ENCODE results near the gene ADORA1.

ADORA1 gene

DNA sequence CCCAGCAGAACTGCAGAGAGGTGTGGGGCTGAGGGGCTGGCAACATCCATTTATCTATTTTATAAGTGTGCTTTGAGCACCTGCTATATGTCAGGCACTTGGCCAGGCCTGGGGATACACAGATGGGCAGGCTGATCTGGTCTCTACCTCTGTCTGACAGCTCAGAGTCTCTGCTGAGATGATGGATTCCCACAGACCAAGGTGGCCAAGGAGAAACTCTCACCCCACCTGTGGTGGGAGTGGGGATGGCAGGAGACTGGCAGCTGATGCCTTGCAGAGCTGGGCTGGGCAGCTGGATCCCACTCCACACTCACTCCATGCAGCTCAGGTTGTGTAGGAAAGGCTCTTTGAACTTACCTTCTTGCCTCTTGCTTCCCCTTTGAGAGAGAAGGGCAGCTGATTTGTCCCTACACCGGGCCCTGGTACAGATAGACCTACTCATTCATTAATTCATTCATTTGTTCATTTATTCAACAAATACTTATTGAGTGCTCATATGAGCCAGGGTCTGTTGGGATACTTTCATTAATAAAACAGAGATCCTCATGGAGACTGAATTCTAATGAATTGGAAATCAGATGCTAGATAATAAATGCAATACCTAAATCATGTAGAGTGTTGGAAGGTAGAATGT, 9.0 kb downstream of the ADORA1 start:
- peaks cover 9% of the 10 kb centered on the region for H3K27me3 Mint-ChIP-seq (ENCODE audit: low read depth)
- H3K4me1 Mint-ChIP-seq (ENCODE audit: low read depth), result peaks cover 4% of the 10 kb centered on the region
- no peak for DNase-seq (ENCODE audit: low spot score)
- no peaks in the 10 kb centered on the region for H3K36me3 Mint-ChIP-seq (ENCODE audit: low read depth)
- H3K9me3 Mint-ChIP-seq, result no peaks in the 10 kb centered on the region
- no peak overlapping the region for H3K4me3 Mint-ChIP-seq
- no peak overlapping the region for H3K27ac Mint-ChIP-seq

DNA sequence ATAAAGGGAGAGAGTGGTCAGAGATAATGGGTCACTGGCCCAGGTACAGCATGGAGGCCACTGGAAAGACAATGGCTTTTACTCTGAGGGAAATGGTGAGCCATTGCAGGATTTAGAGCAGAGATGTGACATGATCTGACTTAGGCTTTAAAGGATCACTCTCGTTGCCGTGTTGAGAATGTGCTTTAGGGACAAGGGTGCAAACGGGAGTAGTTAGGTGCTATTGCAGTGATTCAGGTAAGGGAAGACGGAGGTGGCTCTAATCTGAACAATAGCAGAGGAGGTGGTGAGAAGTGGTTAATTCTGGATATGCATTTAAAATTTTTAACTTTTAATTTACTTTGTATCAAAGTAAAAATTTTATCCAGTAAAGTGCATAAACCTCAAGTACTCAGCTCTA, 9.8 kb downstream of the ADORA1 start:
- Mint-ChIP-seq H3K27me3 (ENCODE audit: low read depth) (peaks cover 9% of the 10 kb centered on the region), H3K36me3 (ENCODE audit: low read depth) (no peaks in the 10 kb centered on the region), H3K9me3 (no peaks in the 10 kb centered on the region), H3K27ac (no peak overlapping the region), H3K4me3 (no peak overlapping the region), H3K4me1 (ENCODE audit: low read depth) (peaks cover 4% of the 10 kb centered on the region)
- DNase-seq (ENCODE audit: low spot score), result no peak

DNA sequence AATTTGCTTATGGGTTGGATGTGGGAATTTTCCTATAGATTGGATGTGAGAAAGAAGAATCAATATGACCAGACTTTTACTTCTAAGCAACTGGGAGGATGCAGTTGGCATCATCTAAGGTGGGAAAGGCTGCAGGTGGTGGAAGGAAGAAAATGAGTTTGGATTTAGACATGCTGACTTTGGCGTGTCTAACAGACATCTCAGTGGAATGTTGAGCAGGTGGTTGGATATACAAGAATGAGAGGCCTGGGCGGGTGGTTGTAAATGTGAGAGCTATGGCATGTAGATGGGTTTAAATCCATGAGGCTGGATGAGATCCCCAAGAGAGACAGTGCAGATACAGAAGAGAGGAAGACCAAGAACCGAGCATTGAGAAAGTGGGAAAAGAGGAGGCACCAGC, 10.5 kb downstream of the ADORA1 start:
- H3K36me3 Mint-ChIP-seq (ENCODE audit: low read depth), result no peaks in the 10 kb centered on the region
- H3K9me3 Mint-ChIP-seq, result no peaks in the 10 kb centered on the region
- peaks cover 4% of the 10 kb centered on the region for H3K4me1 Mint-ChIP-seq (ENCODE audit: low read depth)
- H3K27ac Mint-ChIP-seq, result no peak overlapping the region
- peaks cover 9% of the 10 kb centered on the region for H3K27me3 Mint-ChIP-seq (ENCODE audit: low read depth)
- H3K4me3 Mint-ChIP-seq, result no peak overlapping the region
- DNase-seq (ENCODE audit: low spot score), result no peak

DNA sequence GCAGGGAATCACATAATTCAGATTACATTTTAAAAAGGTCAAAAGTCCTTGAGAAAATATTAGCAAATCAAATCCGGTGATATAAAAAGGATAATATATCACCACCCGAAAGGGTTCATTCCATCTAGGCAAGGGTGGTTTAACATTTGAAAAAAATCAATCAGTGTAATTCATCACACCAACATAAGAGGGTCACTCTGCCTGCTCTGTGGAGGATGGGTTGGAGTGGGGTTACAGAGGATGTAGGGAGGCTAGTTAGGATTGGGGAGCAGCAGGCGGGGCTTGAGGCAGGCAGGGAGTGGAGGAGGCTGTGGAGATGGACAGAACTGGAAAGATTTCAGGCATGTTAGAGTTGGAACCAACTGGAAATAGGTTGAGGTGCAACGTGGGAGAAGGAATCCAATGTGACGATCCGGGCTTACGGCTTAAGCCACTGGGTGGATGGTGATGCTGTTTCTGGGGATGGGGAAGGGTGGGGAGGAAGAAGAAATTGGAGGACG, 12.5 kb downstream of the ADORA1 start:
- no peak for DNase-seq (ENCODE audit: low spot score)
- H3K9me3 Mint-ChIP-seq, result no peaks in the 10 kb centered on the region
- H3K27ac Mint-ChIP-seq, result no peak overlapping the region
- H3K4me1 Mint-ChIP-seq (ENCODE audit: low read depth), result peaks cover 4% of the 10 kb centered on the region
- no peak overlapping the region for H3K4me3 Mint-ChIP-seq
- H3K36me3 Mint-ChIP-seq (ENCODE audit: low read depth), result no peaks in the 10 kb centered on the region
- H3K27me3 Mint-ChIP-seq (ENCODE audit: low read depth), result peaks cover 9% of the 10 kb centered on the region

DNA sequence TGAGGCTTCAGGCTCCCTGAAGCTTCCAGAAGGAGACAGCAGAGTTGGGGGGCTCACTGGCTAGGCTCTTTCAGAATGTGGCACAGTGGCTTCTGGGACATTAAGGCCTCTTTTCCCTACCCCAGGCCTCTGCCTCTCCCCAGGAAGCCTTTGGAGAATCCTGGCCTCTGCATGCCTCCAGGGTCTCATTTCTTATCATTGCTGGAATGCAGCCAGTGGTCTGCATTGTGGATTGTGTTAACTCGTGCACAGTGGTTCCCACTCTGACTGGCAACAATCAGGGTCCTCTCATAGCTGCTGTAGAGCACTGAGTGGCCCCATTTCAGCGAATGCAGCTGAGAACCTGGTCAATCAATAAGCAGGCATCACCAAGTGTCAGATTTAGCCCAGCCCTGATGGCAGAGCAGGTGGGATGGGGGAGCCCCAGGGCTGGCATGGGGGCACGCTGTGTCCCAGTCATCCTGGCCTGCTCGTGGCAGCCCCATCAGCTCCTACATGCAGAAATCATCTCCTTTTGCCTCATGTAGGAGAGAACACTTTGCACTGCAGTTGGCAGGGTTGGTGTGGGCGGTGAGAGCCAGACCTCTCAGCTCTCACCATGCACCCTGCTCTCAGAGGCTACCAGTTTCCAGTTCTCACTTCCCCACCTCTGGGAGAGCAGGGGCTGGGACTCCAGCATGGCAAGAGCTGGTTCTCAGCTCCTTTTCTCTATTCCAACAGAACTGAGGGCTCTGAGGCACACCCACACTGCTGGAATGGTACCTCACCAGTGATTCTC, 13.4 kb downstream of the ADORA1 start:
- peaks cover 9% of the 10 kb centered on the region for H3K27me3 Mint-ChIP-seq (ENCODE audit: low read depth)
- DNase-seq (ENCODE audit: low spot score), result no peak
- no peaks in the 10 kb centered on the region for H3K36me3 Mint-ChIP-seq (ENCODE audit: low read depth)
- no peak overlapping the region for H3K27ac Mint-ChIP-seq
- H3K4me3 Mint-ChIP-seq, result no peak overlapping the region
- peaks cover 2% of the 10 kb centered on the region for H3K4me1 Mint-ChIP-seq (ENCODE audit: low read depth)
- no peaks in the 10 kb centered on the region for H3K9me3 Mint-ChIP-seq

DNA sequence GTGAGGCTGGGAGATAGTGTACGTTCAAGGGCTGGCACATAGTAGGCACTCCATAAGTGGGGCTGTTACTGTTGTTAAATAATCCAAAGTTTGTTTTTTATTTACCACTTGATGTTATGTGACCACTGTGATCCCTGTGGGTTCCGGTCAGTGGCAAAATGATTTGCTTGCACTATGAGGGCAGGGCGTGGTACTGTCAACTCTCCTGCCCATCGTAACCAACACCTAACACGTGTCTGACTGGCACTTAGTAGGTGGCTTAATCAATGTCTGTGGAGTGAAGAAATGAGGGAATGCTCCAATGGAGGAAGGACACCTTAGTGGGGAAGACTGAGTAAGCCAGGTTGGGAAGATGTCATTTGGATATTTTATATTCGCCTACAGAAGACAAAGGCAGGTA, 14.6 kb downstream of the ADORA1 start:
- H3K36me3 Mint-ChIP-seq (ENCODE audit: low read depth), result no peaks in the 10 kb centered on the region
- no peaks in the 10 kb centered on the region for H3K4me1 Mint-ChIP-seq (ENCODE audit: low read depth)
- no peak for DNase-seq (ENCODE audit: low spot score)
- H3K27me3 Mint-ChIP-seq (ENCODE audit: low read depth), result peaks cover 3% of the 10 kb centered on the region
- no peak overlapping the region for H3K4me3 Mint-ChIP-seq
- no peaks in the 10 kb centered on the region for H3K9me3 Mint-ChIP-seq
- H3K27ac Mint-ChIP-seq, result no peak overlapping the region

DNA sequence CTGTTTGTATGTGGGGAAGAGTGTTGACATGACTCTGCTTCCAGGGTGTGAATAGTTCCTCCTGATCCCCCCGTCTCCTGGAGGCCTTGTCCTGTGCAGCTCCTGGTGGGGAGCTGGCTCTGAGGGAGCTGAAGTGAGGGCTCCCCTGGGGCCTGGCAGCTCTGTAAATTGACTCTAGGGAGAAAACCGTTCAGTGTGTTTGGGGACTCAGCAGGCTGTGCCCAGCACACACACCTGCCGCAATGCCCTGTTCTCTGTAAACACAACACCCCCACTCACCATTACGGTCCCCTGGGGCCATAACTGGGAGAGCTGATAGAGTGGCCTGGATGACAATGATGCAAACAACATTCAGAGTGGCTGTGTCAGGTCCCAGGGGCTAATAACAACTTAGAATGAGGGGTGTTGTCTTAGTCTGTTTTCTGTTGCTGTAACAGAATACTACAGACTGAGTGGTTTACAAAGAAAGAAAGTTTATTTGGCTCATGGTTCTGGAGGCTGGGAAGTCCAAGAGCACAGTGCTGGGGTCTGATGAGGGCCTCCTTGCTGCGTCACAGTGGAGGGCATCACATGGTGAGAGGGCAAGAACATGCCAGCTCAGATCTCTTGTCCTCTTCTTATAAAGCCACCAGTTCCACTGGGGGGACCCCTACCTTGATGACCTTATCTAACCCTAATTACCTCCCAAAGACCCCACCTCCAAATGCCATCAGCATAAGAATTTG, 15.3 kb downstream of the ADORA1 start:
- DNase-seq (ENCODE audit: low spot score), result no peak
- Mint-ChIP-seq H3K9me3 (no peaks in the 10 kb centered on the region), H3K4me3 (no peak overlapping the region), H3K27ac (no peak overlapping the region), H3K36me3 (ENCODE audit: low read depth) (no peaks in the 10 kb centered on the region), H3K27me3 (ENCODE audit: low read depth) (no peaks in the 10 kb centered on the region), H3K4me1 (ENCODE audit: low read depth) (no peaks in the 10 kb centered on the region)

DNA sequence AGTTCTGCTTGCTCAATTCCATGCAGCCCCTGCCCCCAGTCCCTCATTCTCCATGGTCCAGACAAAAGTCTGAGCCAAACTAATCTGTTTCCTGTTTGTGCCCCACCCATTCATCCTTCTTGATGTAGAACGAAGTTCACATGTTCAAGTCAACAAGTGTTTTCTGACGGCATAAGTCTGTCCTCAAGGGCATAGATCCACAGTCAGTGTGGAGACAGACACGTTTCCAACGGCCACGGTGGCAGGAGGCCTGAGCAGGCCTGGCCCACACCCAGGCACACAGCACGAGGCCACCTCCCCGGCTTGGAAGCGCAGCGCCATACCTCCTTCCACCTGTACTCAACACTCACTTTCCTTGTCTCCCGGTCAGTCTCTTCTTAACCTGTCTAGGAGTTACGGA, 16.1 kb downstream of the ADORA1 start:
- H3K36me3 Mint-ChIP-seq (ENCODE audit: low read depth), result no peaks in the 10 kb centered on the region
- no peaks in the 10 kb centered on the region for H3K9me3 Mint-ChIP-seq
- H3K27me3 Mint-ChIP-seq (ENCODE audit: low read depth), result no peaks in the 10 kb centered on the region
- H3K4me3 Mint-ChIP-seq, result no peak overlapping the region
- DNase-seq (ENCODE audit: low spot score), result no peak
- no peaks in the 10 kb centered on the region for H3K4me1 Mint-ChIP-seq (ENCODE audit: low read depth)
- H3K27ac Mint-ChIP-seq, result no peak overlapping the region

DNA sequence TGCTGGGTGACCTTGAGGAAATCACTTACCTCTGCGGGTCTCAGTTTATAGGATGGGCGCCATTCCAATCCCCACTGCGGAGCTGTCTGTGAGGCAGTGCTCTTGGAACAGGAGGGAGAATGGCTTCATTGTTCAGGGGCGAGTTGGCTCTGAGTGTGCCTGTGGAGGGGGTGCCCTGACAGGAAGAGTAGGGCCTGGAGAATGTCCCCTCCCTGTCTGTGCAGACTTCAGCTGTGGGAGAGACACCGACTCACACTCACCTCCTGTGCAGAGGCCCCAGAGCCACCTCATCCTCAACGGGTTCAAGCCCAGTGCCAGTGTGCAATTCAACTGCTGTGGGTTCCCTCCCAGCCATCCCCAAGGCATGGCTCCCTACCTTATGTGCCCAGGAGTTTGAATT, 17.1 kb downstream of the ADORA1 start:
- DNase-seq (ENCODE audit: low spot score), result no peak
- Mint-ChIP-seq H3K27me3 (ENCODE audit: low read depth) (no peaks in the 10 kb centered on the region), H3K4me1 (ENCODE audit: low read depth) (no peaks in the 10 kb centered on the region)

DNA sequence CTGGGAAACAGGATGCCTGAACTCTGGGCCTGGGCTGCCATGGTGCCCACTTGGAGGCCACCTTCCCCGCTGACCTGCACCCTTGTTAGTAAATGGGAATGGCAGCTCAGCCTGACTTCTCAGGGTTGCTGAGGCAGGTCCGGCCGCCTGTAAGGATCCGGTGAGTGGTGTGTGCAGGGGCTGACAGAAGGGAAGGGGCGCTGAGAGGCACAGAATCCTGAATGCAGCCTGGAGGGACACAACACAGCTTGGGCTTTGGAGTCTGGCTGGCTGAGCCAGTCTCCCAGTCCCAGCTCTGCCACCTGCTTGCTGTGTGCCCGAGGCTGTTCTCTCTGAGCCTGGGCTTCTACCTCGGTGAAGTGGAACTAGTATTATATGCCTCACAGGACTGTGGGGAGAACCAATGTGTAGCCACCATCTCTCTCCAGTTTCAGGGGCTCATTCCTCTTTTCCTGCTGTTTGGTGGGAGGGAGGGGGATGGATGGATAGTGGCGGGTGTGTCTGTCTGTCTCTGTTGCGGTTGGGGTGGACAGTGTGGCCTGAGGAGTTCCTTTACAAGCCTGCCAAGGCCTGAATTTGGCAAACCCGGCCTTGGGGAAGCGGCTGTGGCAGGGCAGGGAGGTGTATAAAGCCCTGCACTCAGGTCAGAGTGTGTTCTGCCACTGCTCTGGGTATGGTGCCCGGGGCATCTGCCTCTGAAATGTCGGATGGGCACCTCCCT, 18.0 kb downstream of the ADORA1 start:
- Mint-ChIP-seq H3K36me3 (ENCODE audit: low read depth) (no peaks in the 10 kb centered on the region), H3K4me1 (ENCODE audit: low read depth) (no peaks in the 10 kb centered on the region), H3K9me3 (no peaks in the 10 kb centered on the region), H3K27me3 (ENCODE audit: low read depth) (peaks cover 3% of the 10 kb centered on the region), H3K27ac (no peak overlapping the region), H3K4me3 (no peak overlapping the region)
- DNase-seq (ENCODE audit: low spot score), result no peak

More for the DNA sequence above, 17.1 kb downstream of the ADORA1 start:
- Mint-ChIP-seq H3K4me3 (no peak overlapping the region), H3K36me3 (ENCODE audit: low read depth) (no peaks in the 10 kb centered on the region), H3K9me3 (no peaks in the 10 kb centered on the region), H3K27ac (no peak overlapping the region)

DNA sequence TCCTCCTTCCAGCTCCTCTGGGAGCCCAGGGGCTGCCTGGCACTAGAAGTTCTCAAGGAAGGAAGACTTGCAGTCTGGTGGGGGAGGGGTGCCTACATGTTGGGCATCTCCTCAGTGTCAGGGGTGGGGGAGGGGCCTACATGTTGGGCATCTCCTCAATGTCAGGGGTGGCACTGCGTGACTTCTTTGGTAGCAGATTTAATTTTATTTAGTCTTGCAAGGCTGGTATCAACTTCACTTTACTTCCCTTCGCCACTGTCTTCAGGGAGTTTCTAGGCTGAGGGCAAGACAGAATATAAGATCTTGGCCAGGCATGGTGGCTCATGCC, 18.5 kb downstream of the ADORA1 start:
- no peak overlapping the region for H3K4me3 Mint-ChIP-seq
- H3K27me3 Mint-ChIP-seq (ENCODE audit: low read depth), result peaks cover 3% of the 10 kb centered on the region
- no peaks in the 10 kb centered on the region for H3K4me1 Mint-ChIP-seq (ENCODE audit: low read depth)
- no peaks in the 10 kb centered on the region for H3K36me3 Mint-ChIP-seq (ENCODE audit: low read depth)
- H3K27ac Mint-ChIP-seq, result no peak overlapping the region
- DNase-seq (ENCODE audit: low spot score), result no peak
- H3K9me3 Mint-ChIP-seq, result no peaks in the 10 kb centered on the region

DNA sequence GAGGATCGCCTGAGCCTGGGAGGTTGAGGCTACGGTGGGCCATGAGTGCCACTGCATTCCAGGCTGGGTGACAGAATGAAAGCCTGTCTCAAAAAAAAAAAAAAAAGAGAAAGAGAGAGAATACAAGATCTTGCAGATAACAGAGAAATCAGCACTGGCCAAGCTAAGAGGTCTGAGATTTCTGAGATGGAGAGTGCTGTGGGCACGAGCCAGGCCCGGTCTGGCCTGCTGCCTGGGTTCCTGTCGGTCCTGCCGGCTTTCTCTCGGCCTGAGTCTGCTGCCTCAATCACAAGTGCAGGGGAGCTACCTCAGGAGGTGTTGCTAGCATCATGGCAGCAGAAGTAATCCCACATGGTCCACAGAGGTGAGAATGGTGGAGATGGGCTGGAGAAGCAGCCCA, 19.0 kb downstream of the ADORA1 start:
- no peaks in the 10 kb centered on the region for H3K9me3 Mint-ChIP-seq
- H3K27me3 Mint-ChIP-seq (ENCODE audit: low read depth), result peaks cover 3% of the 10 kb centered on the region
- H3K27ac Mint-ChIP-seq, result no peak overlapping the region
- no peaks in the 10 kb centered on the region for H3K4me1 Mint-ChIP-seq (ENCODE audit: low read depth)
- DNase-seq (ENCODE audit: low spot score), result no peak
- no peak overlapping the region for H3K4me3 Mint-ChIP-seq
- H3K36me3 Mint-ChIP-seq (ENCODE audit: low read depth), result no peaks in the 10 kb centered on the region

DNA sequence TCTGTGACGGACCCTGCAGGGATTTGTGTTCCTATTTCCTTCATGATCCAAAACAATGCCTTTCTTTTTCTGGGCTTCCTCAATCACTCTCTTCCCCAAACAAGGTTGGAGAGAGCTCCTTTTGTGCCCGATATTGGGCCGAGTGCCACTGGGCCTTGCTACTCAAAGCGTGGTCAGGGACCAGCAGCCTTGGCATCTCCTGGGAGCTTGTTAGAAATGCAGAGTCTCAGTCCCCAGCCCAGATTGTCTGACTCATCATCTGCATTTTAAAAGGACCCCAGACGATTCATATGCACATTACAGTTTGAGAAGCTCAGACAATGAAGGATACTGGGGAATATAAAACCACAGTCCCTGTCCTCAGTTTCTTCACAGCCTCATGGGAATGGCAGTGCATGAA, 19.9 kb downstream of the ADORA1 start:
- H3K9me3 Mint-ChIP-seq, result no peaks in the 10 kb centered on the region

DNA sequence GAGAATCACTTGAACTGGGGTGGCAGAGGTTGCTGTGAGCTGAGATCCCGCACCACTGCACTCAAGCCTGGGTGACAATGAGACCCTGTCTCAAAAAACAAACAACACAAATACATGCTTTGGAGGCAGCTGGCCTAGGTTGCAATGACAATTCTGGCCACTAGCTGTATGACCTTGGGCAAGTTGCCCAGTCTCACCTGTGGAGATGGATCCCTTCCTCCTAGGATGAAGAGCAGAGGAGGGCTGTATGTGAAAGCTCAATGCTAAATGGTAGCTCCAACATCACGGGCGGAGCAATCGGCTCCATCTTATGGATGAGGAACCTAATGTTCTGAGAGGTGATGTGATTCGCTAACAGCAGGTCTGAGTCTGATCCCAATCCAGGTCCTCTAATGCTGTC, 20.6 kb downstream of the ADORA1 start:
- Mint-ChIP-seq H3K9me3 (no peaks in the 10 kb centered on the region), H3K36me3 (ENCODE audit: low read depth) (no peaks in the 10 kb centered on the region), H3K27ac (no peak overlapping the region), H3K4me1 (ENCODE audit: low read depth) (no peaks in the 10 kb centered on the region), H3K27me3 (ENCODE audit: low read depth) (peaks cover 3% of the 10 kb centered on the region), H3K4me3 (no peak overlapping the region)
- no peak for DNase-seq (ENCODE audit: low spot score)

More for the DNA sequence above, 19.9 kb downstream of the ADORA1 start:
- Mint-ChIP-seq H3K36me3 (ENCODE audit: low read depth) (no peaks in the 10 kb centered on the region), H3K27me3 (ENCODE audit: low read depth) (peaks cover 3% of the 10 kb centered on the region), H3K27ac (no peak overlapping the region), H3K4me1 (ENCODE audit: low read depth) (no peaks in the 10 kb centered on the region), H3K4me3 (no peak overlapping the region)
- no peak for DNase-seq (ENCODE audit: low spot score)
